Upper lobe of left lung (tissue), 4 donors: Measurements from ENCODE around the gene PAK5.

Source experiments
- EP300 ChIP-seq, 4 donors: sonication (generic); formaldehyde crosslinking; IDR thresholded peaks; one replicate each; pipeline ENCODE4 v1.5.1; 2017; ENCODE audit warnings: antibody characterized with exemption in 4 of 4, control low read depth in 2 of 4
- POLR2A ChIP-seq, 4 donors: fragments of 450-650 bp; IDR thresholded peaks; one replicate each; pipeline ENCODE4 v1.5.1; 2016 to 2017; ENCODE audit warnings: antibody characterized with exemption in 4 of 4, mild to moderate bottlenecking in 2 of 4
- POLR2AphosphoS5 ChIP-seq, 2 donors: sonication (generic); formaldehyde crosslinking; IDR thresholded peaks; one replicate each; pipeline ENCODE4 v1.5.1; 2017; ENCODE audit warnings: antibody characterized with exemption in 2 of 2
- TF ChIP-seq, protein P1 (sequence below), 6 experiments: fragments of 450-650 bp in 4 of 6; fragments of 200-600 bp in 2 of 6; sonication (generic) in 2 of 6; IDR thresholded peaks; one replicate each; pipeline ENCODE4 v1.5.1; 2016 to 2019; ENCODE audit warnings: antibody characterized with exemption in 6 of 6

- TF ChIP-seq, protein P1, sequence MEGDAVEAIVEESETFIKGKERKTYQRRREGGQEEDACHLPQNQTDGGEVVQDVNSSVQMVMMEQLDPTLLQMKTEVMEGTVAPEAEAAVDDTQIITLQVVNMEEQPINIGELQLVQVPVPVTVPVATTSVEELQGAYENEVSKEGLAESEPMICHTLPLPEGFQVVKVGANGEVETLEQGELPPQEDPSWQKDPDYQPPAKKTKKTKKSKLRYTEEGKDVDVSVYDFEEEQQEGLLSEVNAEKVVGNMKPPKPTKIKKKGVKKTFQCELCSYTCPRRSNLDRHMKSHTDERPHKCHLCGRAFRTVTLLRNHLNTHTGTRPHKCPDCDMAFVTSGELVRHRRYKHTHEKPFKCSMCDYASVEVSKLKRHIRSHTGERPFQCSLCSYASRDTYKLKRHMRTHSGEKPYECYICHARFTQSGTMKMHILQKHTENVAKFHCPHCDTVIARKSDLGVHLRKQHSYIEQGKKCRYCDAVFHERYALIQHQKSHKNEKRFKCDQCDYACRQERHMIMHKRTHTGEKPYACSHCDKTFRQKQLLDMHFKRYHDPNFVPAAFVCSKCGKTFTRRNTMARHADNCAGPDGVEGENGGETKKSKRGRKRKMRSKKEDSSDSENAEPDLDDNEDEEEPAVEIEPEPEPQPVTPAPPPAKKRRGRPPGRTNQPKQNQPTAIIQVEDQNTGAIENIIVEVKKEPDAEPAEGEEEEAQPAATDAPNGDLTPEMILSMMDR (IDR thresholded peaks at IDR 0.05), result no peak
- TF ChIP-seq POLR2AphosphoS5 (IDR thresholded peaks at IDR 0.05), result no peak
- TF ChIP-seq POLR2A (IDR thresholded peaks at IDR 0.05), result no peak
- no peak for TF ChIP-seq EP300 (IDR thresholded peaks at IDR 0.05)
Observed at GRCh38 chr20:9852566-9852965, 13.7 kb upstream of the PAK5 start.
